Activated naive CD4-positive, alpha-beta T cell treated with anti-CD3 and anti-CD28 coated beads, Interleukin-2, amount 50 U/mL, for 24 hours (primary cell): Measurements from ENCODE around the gene PPIF.

ENCODE experiments used
- H3K27ac Mint-ChIP-seq: one replicate; pipeline ENCODE4 v1.8.0; 2021; ENCODE audit warnings: mild to moderate bottlenecking, mixed read lengths
- H3K27me3 Mint-ChIP-seq: one replicate; pipeline ENCODE4 v1.8.0; 2021; ENCODE audit warnings: mixed read lengths
- H3K36me3 Mint-ChIP-seq: one replicate; pipeline ENCODE4 v1.8.0; 2021; ENCODE audit warnings: mixed read lengths
- H3K4me1 Mint-ChIP-seq: one replicate; pipeline ENCODE4 v1.8.0; 2021; ENCODE audit warnings: mixed read lengths
- H3K4me3 Mint-ChIP-seq: one replicate; pipeline ENCODE4 v1.8.0; 2021; ENCODE audit warnings: mild to moderate bottlenecking, mixed read lengths
- H3K9me3 Mint-ChIP-seq: one replicate; pipeline ENCODE4 v1.8.0; 2021; ENCODE audit warnings: mixed read lengths

PPIF gene

GRCh38 chr10:79391231-79392019, 44.2 kb downstream of the PPIF start:
- no peaks in the 10 kb centered on the region for H3K4me1 Mint-ChIP-seq
- no peaks in the 10 kb centered on the region for H3K9me3 Mint-ChIP-seq
- H3K27me3 Mint-ChIP-seq, result no peaks in the 10 kb centered on the region
- H3K27ac Mint-ChIP-seq, result no peak overlapping the region
- H3K36me3 Mint-ChIP-seq, result no peaks in the 10 kb centered on the region
- H3K4me3 Mint-ChIP-seq, result no peak overlapping the region

- no peaks in the 10 kb centered on the region for H3K9me3 Mint-ChIP-seq
- no peaks in the 10 kb centered on the region for H3K4me1 Mint-ChIP-seq
- no peak overlapping the region for H3K27ac Mint-ChIP-seq
- H3K27me3 Mint-ChIP-seq, result no peaks in the 10 kb centered on the region
- no peak overlapping the region for H3K4me3 Mint-ChIP-seq
- H3K36me3 Mint-ChIP-seq, result no peaks in the 10 kb centered on the region
These were observed 44.7 kb downstream of the PPIF start for GRCh38 chr10:79392020-79392398.

GRCh38 chr10:79392506-79393176, 45.4 kb downstream of the PPIF start:
- no peak overlapping the region for H3K27ac Mint-ChIP-seq
- H3K4me3 Mint-ChIP-seq, result no peak overlapping the region
- no peaks in the 10 kb centered on the region for H3K27me3 Mint-ChIP-seq
- no peaks in the 10 kb centered on the region for H3K4me1 Mint-ChIP-seq
- no peaks in the 10 kb centered on the region for H3K9me3 Mint-ChIP-seq
- H3K36me3 Mint-ChIP-seq, result peaks cover under 1% of the 10 kb centered on the region

- H3K27me3 Mint-ChIP-seq, result no peaks in the 10 kb centered on the region
- no peak overlapping the region for H3K4me3 Mint-ChIP-seq
- no peak overlapping the region for H3K27ac Mint-ChIP-seq
- no peaks in the 10 kb centered on the region for H3K4me1 Mint-ChIP-seq
- H3K9me3 Mint-ChIP-seq, result no peaks in the 10 kb centered on the region
- peaks cover 2% of the 10 kb centered on the region for H3K36me3 Mint-ChIP-seq
These were observed 46.1 kb downstream of the PPIF start for GRCh38 chr10:79393221-79393923.

- Mint-ChIP-seq H3K4me1 (no peaks in the 10 kb centered on the region), H3K27ac (no peak overlapping the region), H3K4me3 (no peak overlapping the region), H3K27me3 (no peaks in the 10 kb centered on the region), H3K36me3 (peaks cover 2% of the 10 kb centered on the region), H3K9me3 (no peaks in the 10 kb centered on the region)
These were observed 46.8 kb downstream of the PPIF start for GRCh38 chr10:79393924-79394610.

GRCh38 chr10:79394664-79395063, 47.4 kb downstream of the PPIF start:
- Mint-ChIP-seq H3K4me1 (peaks cover 4% of the 10 kb centered on the region), H3K36me3 (peaks cover 2% of the 10 kb centered on the region), H3K9me3 (no peaks in the 10 kb centered on the region), H3K27ac (no peak overlapping the region), H3K27me3 (no peaks in the 10 kb centered on the region), H3K4me3 (no peak overlapping the region)

GRCh38 chr10:79396520-79396919, 49.3 kb downstream of the PPIF start:
- Mint-ChIP-seq H3K4me3 (no peak overlapping the region), H3K27me3 (no peaks in the 10 kb centered on the region), H3K4me1 (peaks cover 6% of the 10 kb centered on the region), H3K27ac (no peak overlapping the region), H3K36me3 (peaks cover 2% of the 10 kb centered on the region), H3K9me3 (no peaks in the 10 kb centered on the region)

- peaks cover 2% of the 10 kb centered on the region for H3K36me3 Mint-ChIP-seq
- peaks cover 6% of the 10 kb centered on the region for H3K4me1 Mint-ChIP-seq
- H3K4me3 Mint-ChIP-seq, result no peak overlapping the region
- H3K27me3 Mint-ChIP-seq, result no peaks in the 10 kb centered on the region
- no peaks in the 10 kb centered on the region for H3K9me3 Mint-ChIP-seq
- no peak overlapping the region for H3K27ac Mint-ChIP-seq
These were observed 49.8 kb downstream of the PPIF start for GRCh38 chr10:79397051-79397450.

- Mint-ChIP-seq H3K4me1 (peaks cover 6% of the 10 kb centered on the region), H3K27me3 (no peaks in the 10 kb centered on the region), H3K4me3 (no peak overlapping the region), H3K27ac (no peak overlapping the region), H3K9me3 (no peaks in the 10 kb centered on the region), H3K36me3 (peaks cover 2% of the 10 kb centered on the region)
These were observed 50.5 kb downstream of the PPIF start for GRCh38 chr10:79397575-79398303.

GRCh38 chr10:79398642-79399041, 51.4 kb downstream of the PPIF start:
- no peaks in the 10 kb centered on the region for H3K9me3 Mint-ChIP-seq
- no peak overlapping the region for H3K4me3 Mint-ChIP-seq
- no peak overlapping the region for H3K27ac Mint-ChIP-seq
- peaks cover 6% of the 10 kb centered on the region for H3K4me1 Mint-ChIP-seq
- H3K36me3 Mint-ChIP-seq, result peaks cover 2% of the 10 kb centered on the region
- no peaks in the 10 kb centered on the region for H3K27me3 Mint-ChIP-seq

GRCh38 chr10:79399223-79399831, 52.1 kb downstream of the PPIF start:
- Mint-ChIP-seq H3K4me1 (peaks cover 6% of the 10 kb centered on the region), H3K27me3 (no peaks in the 10 kb centered on the region), H3K4me3 (no peak overlapping the region), H3K36me3 (peaks cover 2% of the 10 kb centered on the region), H3K9me3 (no peaks in the 10 kb centered on the region), H3K27ac (no peak overlapping the region)

GRCh38 chr10:79400146-79401004, 53.1 kb downstream of the PPIF start:
- peaks cover 2% of the 10 kb centered on the region for H3K36me3 Mint-ChIP-seq
- no peaks in the 10 kb centered on the region for H3K27me3 Mint-ChIP-seq
- no peak overlapping the region for H3K4me3 Mint-ChIP-seq
- H3K9me3 Mint-ChIP-seq, result no peaks in the 10 kb centered on the region
- peaks cover 6% of the 10 kb centered on the region for H3K4me1 Mint-ChIP-seq
- no peak overlapping the region for H3K27ac Mint-ChIP-seq

- Mint-ChIP-seq H3K36me3 (peaks cover 2% of the 10 kb centered on the region), H3K27me3 (no peaks in the 10 kb centered on the region), H3K27ac (no peak overlapping the region), H3K9me3 (no peaks in the 10 kb centered on the region), H3K4me1 (peaks cover 6% of the 10 kb centered on the region), H3K4me3 (no peak overlapping the region)
These were observed 54.0 kb downstream of the PPIF start for GRCh38 chr10:79401015-79401921.
